ENCODE results near the gene AUTS2.
"Not testable (repeated sequence)": the region's sequence is repeated elsewhere in the genome, so short reads cannot be mapped to it uniquely, and the experiment has no call there.

Gene AUTS2

GRCh38 chr7:70259502-70259901 lies 661.2 kb downstream of the AUTS2 start:
- no peak for DNase-seq (ENCODE audit: low spot score)

GRCh38 chr7:70263471-70264255 lies 665.4 kb downstream of the AUTS2 start:
- DNase-seq (ENCODE audit: low spot score): no peak

GRCh38 chr7:70266186-70266585 lies 667.9 kb downstream of the AUTS2 start:
- no peak for DNase-seq (ENCODE audit: low spot score)

GRCh38 chr7:70267381-70268120 lies 669.3 kb downstream of the AUTS2 start:
- no peak for DNase-seq (ENCODE audit: low spot score)

GRCh38 chr7:70268179-70268578 lies 669.9 kb downstream of the AUTS2 start:
- no peak for DNase-seq (ENCODE audit: low spot score)

- DNase-seq (ENCODE audit: low spot score): no peak
Observed at GRCh38 chr7:70270149-70270548, 671.9 kb downstream of the AUTS2 start.

- DNase-seq (ENCODE audit: low spot score): no peak
Observed at GRCh38 chr7:70271617-70272081, 673.4 kb downstream of the AUTS2 start.

GRCh38 chr7:70275570-70275969 lies 677.3 kb downstream of the AUTS2 start:
- not testable (repeated sequence) for DNase-seq (ENCODE audit: low spot score)

- no peak for DNase-seq (ENCODE audit: low spot score)
Observed at GRCh38 chr7:70285187-70285586, 686.9 kb downstream of the AUTS2 start.

GRCh38 chr7:70285854-70286253 lies 687.6 kb downstream of the AUTS2 start:
- DNase-seq (ENCODE audit: low spot score): no peak

GRCh38 chr7:70288781-70289456 lies 690.6 kb downstream of the AUTS2 start:
- DNase-seq (ENCODE audit: low spot score): no peak

GRCh38 chr7:70292716-70293115 lies 694.4 kb downstream of the AUTS2 start:
- no peak for DNase-seq (ENCODE audit: low spot score)

- no peak for DNase-seq (ENCODE audit: low spot score)
Observed at GRCh38 chr7:70294211-70294911, 696.1 kb downstream of the AUTS2 start.

GRCh38 chr7:70298780-70299471 lies 700.7 kb downstream of the AUTS2 start:
- no peak for DNase-seq (ENCODE audit: low spot score)

- no peak for DNase-seq (ENCODE audit: low spot score)
Observed at GRCh38 chr7:70299472-70299807, 701.2 kb downstream of the AUTS2 start.

GRCh38 chr7:70301673-70302185 lies 703.5 kb downstream of the AUTS2 start:
- DNase-seq (ENCODE audit: low spot score): no peak

GRCh38 chr7:70303309-70303708 lies 705.0 kb downstream of the AUTS2 start:
- no peak for DNase-seq (ENCODE audit: low spot score)

- DNase-seq (ENCODE audit: low spot score): no peak
Observed at GRCh38 chr7:70303780-70304179, 705.5 kb downstream of the AUTS2 start.

- DNase-seq (ENCODE audit: low spot score): no peak
Observed at GRCh38 chr7:70306173-70306572, 707.9 kb downstream of the AUTS2 start.

- DNase-seq (ENCODE audit: low spot score): peak; percentile 6
Observed at GRCh38 chr7:70307544-70308106, 709.4 kb downstream of the AUTS2 start.

- peak; percentile 9 for DNase-seq (ENCODE audit: low spot score)
Observed at GRCh38 chr7:70312336-70312735, 714.1 kb downstream of the AUTS2 start.
